Stimulated activated naive CD4-positive, alpha-beta T cell treated with Interleukin-2 at 50 U/mL for 16 hours (primary cell): ENCODE results near the gene METTL4.
"Not testable (repeated sequence)": the region's sequence is repeated elsewhere in the genome, so short reads cannot be mapped to it uniquely, and the experiment has no call there.

Experiments used
- DNase-seq: peaks from one replicate; lab custom pipeline; 2025; lab: John Stamatoyannopoulos, UW

Gene METTL4

GRCh38 chr18:2564373-2564772 is 6.9 kb downstream of the METTL4 start:
- DNase-seq, result no peak

DNA sequence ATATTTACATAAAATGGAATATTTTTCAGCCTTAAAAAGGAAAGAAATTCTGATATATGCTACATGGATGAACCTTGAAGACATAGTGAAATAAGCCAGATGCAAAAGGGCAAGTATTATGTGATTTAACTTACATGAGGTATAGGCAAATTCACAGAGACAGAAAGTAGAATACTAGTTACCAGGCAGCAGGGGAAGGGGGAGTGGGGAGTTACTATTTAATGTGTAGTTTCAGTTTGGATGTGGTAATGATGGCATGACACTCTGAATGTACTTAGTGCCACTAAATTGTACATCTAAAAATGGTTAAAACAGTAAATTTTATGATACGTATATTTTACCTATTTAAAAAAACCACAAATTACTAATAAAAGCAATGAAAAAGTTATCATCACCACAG is 12.1 kb downstream of the METTL4 start:
- DNase-seq, result no peak

GRCh38 chr18:2557536-2557935 is 13.8 kb downstream of the METTL4 start:
- DNase-seq, result no peak

DNA sequence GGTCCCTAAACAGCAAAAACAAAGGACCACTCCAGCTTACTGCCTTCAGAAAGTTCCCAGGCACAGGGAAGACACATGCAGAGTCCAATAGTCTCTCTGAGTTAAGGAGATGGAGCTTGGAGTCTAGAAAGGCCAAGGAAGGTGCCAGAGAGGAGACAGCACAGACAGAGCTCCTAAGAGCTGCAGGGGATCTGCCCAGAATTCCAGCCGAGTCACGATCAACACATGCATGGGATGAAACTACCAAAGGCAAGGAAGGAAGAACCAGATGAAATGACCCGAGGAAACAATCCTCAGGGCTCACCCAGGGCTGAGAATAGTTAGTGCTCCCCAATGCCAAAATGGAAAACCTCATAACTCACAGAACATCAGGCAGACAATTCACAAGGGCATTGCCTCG is 15.4 kb downstream of the METTL4 start:
- no peak for DNase-seq

DNA sequence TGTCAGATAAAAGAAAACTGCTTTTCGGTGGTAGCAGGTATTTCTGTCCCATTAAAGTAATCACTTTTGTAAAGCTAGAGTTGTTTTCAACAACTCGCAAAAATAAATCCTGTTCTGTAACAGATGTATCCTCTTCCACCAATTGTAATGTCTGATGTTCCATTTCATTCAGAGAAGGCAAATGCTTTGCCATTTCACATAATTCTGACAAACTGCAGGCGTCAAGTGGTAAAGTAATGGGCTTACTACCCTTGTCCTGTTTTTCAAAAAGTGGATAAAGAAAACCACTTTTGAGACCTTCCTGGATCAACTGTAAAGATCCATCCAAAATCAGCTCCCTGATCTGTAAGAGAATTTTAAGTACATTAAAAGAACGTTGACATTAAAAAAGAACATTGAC is 16.6 kb downstream of the METTL4 start:
- DNase-seq, result no peak

DNA sequence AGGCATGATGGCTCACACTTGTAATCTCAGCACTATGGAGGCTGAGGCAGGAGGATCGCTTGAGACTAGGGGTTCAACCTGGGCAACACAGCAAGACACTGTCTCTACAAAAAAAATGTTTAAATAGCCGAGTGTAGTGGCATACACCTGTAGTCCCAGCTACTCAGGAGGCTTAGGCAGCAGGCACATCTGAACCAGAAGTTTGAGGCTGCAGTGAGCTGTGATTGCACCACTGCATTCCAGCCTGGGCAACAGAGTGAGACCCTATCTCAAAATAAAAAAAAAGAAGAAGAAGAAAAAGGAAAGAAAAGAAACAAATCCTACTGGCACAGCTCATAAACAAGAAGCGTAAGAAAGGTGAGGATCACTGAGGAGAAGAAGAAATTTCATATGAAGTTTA is 19.9 kb downstream of the METTL4 start:
- no peak for DNase-seq

DNA sequence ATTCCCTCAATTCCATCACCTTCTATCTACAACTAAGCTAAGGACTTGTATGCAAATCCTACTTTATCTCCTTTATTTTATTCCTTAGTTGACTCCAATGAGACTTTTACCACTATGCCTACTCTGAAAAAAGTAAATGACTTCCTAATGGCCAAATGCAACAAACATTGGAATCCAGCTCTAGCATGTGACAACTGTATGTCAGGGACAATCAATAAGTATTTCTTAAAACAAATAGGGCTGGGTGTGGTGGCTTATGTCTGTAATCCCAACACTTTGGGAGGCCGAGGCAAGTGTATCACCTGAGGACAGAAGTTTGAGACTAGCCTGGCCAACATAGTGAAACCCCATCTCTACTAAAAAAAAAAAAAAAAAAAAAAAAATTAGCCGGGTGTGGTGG is 21.8 kb downstream of the METTL4 start:
- DNase-seq, result no peak

DNA sequence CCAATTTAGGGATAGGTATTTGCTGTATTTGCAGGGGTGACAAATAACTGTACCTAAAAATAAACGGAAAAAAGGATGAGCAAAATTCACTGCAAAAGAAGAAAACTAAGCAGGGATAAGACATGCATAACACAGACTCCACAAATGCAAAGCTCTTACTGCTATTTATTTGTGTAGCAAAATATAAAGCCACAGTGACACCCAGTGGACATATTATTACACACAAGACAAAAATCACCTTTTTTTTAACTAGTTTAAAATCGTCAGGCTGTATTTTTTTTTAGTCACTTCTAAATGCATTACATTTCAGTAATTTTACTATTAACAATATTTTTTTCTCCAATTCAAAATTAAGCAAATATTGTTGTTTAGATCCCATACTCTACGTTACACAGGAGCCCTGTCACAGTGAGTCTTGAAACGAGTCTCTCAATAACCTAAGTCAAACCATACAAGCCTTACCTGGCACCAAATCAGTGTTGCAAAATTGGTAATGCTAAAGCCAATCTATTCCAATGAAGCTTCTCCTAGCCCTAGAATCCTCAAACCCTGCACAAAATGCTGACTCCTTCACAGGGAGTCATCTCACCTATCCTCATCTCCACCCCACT is 23.7 kb downstream of the METTL4 start:
- no peak for DNase-seq

- no peak for DNase-seq
Observed at GRCh38 chr18:2545155-2545554, 26.1 kb downstream of the METTL4 start.

GRCh38 chr18:2541925-2542563 is 29.3 kb downstream of the METTL4 start:
- DNase-seq, result not testable (repeated sequence)

DNA sequence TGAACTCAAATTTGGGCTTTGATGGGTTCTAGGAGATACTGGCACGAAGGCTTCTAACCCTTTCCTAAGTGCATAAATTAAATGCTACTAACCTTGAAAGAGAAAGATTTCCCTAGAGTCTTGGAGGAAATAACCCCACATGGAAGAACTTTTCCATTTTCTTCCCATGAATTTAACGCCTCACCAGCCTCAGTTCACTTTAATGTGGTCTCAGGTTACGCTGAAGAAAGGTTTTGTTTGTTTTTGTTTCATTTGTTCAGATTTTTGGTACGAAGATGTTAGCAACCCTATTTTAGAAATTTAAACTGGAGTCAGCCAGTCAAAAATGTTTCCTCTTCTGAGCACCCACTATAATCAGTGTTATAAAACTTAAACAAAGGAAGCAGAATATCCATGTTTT is 30.7 kb downstream of the METTL4 start:
- no peak for DNase-seq

DNA sequence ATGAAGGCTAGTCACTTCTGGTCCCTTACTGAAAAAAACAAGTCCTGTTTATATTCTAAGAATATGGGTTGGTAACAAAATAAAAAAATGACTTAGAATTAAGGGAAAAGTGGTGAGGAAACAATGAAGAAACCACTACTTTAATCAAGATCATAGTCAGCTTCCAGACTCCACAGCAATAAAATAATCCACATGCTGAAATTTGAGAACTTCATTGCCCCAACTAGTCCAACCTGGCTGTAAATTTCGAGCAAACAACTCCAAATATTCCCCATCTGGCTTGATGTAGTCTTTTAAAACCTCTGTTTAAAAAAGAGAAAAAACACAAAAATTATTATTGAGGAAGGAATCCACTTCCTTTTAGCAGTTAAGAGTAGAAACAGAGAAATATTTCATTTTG is 32.5 kb downstream of the METTL4 start:
- DNase-seq, result no peak

DNA sequence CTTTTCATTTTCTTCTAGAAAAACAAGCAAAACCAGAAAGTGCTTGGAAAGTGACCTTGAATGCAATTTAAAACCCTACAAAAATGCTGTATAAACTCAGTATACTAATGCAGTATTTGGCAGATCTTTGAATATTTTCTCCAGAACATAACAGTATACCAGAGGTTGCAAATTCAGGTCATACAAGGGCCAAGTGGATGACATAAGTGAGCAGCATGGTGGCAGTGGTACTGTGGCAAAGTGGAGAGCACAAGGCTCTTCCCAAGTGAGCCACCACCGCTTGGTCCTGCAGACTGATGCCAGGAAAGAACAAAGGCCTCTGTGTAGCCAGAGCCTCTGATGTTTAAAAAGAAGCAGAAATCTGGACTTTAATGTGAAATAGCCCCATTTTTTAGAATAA is 33.1 kb downstream of the METTL4 start:
- no peak for DNase-seq

- no peak for DNase-seq
Observed at GRCh38 chr18:2537296-2537695, 34.0 kb downstream of the METTL4 start.

- DNase-seq, result no peak
Observed at GRCh38 chr18:2536493-2536892, 34.8 kb downstream of the METTL4 start.

- DNase-seq, result no peak
Observed at GRCh38 chr18:2536063-2536462, 35.2 kb downstream of the METTL4 start.

DNA sequence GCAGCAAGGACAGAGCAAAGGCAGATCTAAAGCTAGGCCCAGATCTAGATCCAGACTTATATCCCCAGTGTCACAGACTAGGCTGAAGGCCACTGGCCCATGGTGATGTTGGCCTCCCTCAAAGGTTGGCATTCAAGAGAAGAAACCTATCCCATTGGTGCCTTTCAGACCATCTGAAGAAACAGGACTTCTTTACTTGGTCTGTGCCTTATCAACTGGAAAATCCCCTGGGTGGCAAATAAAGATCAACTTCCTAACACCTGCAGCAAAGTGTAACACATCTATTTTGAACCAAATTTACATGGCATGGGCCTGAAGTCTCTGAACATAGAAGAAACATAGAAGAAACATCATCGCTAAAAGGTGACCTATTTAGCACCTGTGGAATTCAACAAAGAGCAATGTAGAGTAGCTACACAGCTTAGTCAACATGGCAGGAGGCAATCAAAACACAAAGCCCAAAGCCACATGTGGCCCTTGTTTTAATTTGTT is 35.8 kb downstream of the METTL4 start:
- DNase-seq, result no peak

DNA sequence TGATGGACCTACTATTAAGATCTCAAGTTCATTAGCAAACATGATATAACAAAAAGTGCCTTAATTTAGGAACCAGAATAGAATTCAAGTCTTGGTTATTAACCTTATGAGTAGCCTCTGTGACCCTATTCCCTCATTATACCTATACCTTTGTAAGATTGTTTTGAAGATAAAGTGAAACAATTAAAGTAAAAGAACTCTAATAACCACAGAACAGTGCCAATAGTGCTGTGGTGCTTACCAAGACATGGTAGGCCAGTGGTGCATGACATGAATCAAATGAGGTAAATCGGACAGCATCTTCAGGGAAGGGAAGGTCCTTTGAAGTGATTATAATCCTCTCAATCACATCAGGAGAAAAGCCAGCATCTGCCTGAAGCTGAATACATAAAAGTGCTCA is 36.4 kb downstream of the METTL4 start:
- no peak for DNase-seq

DNA sequence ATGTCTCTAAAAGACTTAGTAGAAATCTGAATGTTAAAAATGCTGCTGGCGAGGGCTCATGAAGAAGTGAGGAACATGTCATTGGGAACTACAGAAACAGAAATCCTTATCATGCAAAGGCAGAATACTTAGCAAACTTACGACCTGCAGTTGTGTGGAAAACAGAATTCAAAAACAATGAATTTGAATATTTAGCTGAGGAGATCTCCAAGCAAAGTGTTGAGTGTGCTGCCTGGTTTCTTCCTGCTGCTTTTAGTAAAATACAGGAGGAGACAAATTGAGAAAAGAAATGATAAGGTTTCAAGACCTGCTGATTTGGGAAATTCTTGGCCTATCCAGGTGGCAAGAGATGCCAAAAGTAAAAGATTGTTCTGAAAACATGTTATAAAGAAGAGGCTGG is 38.5 kb downstream of the METTL4 start:
- DNase-seq, result no peak

- DNase-seq, result no peak
Observed at GRCh38 chr18:2531751-2532150, 39.6 kb downstream of the METTL4 start.

DNA sequence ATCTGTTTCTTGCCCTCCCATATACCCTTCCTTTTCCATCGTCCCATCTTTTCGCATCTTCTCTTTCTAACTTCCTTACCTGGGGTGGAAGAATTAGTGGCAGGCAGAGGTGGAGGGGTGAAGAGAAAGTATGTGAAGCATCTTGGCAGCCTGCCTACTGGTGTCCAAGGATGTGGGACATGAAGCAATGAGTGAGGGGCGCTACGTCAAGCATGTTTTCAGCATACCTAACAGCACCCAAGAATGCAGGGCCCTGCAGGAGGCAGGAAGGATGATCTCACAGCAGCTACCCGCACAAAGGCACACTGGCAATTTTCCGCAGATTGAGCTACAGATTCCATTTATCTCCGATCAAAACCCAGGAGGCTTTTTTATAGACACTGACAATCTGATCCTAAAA is 42.2 kb downstream of the METTL4 start:
- no peak for DNase-seq

DNA sequence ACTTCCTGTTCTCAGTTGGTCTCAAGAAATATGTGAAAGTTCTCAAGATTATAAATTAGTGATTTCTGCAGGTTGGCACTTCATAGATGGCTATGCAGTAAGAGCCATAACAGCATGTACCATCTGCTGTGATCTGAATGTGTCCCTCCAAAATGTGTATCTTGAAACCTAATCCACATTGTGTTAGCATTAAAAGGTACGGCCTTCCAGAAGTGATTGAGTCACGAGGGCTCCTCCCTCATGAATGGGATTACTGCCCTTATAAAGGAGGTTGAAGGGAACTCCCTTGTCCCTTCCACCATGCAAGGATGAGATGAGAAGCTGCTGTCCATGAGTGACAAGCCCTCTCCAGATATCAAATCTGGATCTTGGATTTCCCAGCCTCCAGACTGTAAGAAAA is 45.0 kb downstream of the METTL4 start:
- DNase-seq, result no peak

- not testable (repeated sequence) for DNase-seq
Observed at GRCh38 chr18:2524794-2525198, 46.5 kb downstream of the METTL4 start.

DNA sequence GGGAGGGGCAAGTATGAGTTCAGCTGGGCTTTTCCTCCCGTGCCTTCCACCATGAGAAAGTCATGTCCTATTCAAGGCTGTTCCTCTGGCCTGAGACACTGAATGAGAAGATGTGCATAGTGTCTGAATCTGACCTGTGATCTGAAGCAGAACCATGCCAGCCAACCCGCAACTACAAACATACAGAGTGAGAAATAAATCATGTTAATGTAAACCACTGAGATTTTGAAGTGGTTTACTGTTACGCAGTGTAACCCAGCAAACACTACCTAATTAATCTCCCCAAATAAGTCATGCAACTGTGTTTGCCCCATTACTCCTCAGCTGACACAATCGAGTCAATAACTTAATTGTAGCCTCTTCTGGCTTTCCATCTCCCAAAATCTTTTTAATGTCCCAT is 49.2 kb downstream of the METTL4 start:
- no peak for DNase-seq
